ENCODE data around the gene PAX2.

DNA sequence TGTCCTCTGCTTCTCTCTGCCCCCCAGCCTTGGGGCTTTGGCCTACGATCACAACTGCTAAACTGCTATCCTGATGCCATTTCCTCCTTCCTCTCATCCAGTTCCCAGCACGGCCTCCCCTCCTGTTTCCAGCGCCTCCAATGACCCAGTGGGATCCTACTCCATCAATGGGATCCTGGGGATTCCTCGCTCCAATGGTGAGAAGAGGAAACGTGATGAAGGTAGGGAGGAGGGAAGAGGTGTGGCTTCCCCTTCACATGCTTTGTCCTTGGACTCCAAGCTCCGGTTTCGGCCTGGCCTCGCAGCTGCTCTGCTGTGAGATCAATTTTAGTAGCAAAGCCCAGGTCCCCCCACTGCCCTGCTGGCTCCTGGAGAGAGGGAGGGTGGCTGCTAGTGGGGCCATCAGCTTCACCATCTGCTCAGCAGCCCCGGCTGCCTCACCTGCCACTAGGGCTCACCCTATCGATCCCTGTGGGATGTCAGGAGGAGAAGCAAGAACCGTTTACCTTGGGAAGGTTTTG, 35.8 kb downstream of the PAX2 start:
- TF ChIP-seq, protein P1, sequence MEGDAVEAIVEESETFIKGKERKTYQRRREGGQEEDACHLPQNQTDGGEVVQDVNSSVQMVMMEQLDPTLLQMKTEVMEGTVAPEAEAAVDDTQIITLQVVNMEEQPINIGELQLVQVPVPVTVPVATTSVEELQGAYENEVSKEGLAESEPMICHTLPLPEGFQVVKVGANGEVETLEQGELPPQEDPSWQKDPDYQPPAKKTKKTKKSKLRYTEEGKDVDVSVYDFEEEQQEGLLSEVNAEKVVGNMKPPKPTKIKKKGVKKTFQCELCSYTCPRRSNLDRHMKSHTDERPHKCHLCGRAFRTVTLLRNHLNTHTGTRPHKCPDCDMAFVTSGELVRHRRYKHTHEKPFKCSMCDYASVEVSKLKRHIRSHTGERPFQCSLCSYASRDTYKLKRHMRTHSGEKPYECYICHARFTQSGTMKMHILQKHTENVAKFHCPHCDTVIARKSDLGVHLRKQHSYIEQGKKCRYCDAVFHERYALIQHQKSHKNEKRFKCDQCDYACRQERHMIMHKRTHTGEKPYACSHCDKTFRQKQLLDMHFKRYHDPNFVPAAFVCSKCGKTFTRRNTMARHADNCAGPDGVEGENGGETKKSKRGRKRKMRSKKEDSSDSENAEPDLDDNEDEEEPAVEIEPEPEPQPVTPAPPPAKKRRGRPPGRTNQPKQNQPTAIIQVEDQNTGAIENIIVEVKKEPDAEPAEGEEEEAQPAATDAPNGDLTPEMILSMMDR (IDR thresholded peaks at IDR 0.05), result no peak
- no peak for TF ChIP-seq POLR2A (IDR thresholded peaks at IDR 0.05)

Data from testis (tissue), 2 donors.